Ureter (tissue), 1 donor: ENCODE measurements around the gene CNNM4. TPM values are rescaled to one million over a fixed set of nuclear protein-coding genes. Genes with fewer than 3 reads are reported as not detected.

Source experiments
- DNase-seq: peaks from one replicate; pipeline ENCODE4 v3.0.0-alpha.2; 2020; ENCODE audit warnings: low spot score
- total RNA-seq: library from RNA; stranded (reverse); gene quantifications from one replicate; pipeline ENCODE4 v1.2.4, GENCODE V29; 2023
- donor health status: DM: yes; HTN: yes; CAD: no.

CNNM4 gene
- total RNA-seq, 1 donor from 2014 or later: 16.0 TPM

- DNase-seq: peak; percentile 56
These were observed 98.5 kb downstream of the CNNM4 start for GRCh38 chr2:96859099-96859649.

DNA sequence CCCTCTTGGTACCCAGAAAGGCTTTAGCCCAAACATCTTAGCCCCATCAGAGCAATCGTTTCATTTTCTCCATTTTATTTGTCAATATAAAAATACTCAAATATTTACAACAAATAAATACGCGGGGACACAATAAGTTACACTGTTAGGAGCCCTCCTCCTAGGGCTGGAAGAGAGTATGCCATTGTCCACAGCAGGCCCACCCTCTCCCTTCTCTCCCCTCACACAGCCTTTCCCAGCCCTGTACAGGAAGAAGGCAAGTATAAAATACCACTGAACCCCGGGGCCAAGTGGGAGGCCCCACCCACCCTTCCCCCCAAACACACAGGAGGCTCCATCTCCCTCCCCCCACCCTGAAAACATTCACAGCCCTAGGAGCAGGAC, 99.0 kb downstream of the CNNM4 start:
- DNase-seq: no peak

- DNase-seq: peak; percentile 44
These were observed 99.6 kb downstream of the CNNM4 start for GRCh38 chr2:96860065-96861029.

DNA sequence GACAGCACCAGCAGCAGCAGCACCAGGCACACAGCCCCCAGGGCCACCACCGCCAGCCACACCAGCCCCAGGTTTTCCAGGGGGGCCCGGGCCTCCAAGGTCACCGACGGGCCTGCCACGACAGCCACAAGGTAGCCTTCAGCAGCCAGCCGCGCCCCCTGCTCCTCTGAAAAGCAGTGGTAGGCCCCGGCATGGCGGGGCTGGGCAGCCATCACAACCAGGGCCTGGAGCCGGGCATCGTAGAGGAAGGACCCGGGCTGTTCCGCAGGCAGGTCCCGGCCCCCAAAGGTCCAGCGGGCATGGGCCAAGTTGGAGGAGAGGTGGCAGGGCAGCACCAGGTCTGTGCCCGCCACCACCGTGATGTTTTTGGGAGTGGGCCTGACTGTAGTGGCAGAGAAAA, 100.4 kb downstream of the CNNM4 start:
- DNase-seq: no peak

Other genes with a start within 250 kb of the CNNM4 start
- gene ARID5A, start 224.2 kb upstream of the CNNM4 start, total RNA-seq: 36.6 TPM
- 57.2 TPM for gene KANSL3, start 122.6 kb upstream of the CNNM4 start, total RNA-seq
- gene FER1L5, start 118.1 kb upstream of the CNNM4 start, total RNA-seq: 1.1 TPM
- gene LMAN2L, start 20.8 kb upstream of the CNNM4 start, total RNA-seq: 19.1 TPM
- gene CNNM3, start 55.4 kb downstream of the CNNM4 start, total RNA-seq: 18.9 TPM
- 10.2 TPM for gene ANKRD23, start 83.1 kb downstream of the CNNM4 start, total RNA-seq
- 13.0 TPM for gene ANKRD39, start 97.1 kb downstream of the CNNM4 start, total RNA-seq
- gene SEMA4C, start 109.2 kb downstream of the CNNM4 start, total RNA-seq: 58.0 TPM
- 1.0 TPM for gene FAM178B, start 225.7 kb downstream of the CNNM4 start, total RNA-seq